Measurements from ENCODE around the gene OPTC.

DNA sequence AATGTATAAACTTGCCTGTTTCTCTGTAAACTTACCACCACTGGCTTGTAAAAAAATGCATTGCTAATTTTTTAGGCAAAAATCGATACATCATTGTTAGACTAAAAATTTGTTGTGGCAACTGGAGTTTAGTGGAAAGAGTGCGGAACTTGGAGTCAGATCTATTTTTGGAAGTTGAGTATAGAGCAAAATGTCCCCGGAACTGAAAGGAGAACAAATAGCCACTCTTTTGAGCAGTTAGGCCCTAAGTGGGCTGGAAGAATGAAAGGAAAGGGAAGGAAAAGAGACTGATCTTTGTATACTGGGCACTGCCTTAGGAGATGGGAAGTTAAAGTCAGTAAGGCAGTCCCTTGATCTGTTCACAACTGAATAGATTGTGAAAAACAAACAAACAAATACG, 30.2 kb downstream of the OPTC start:
- TF ChIP-seq EP300 (IDR thresholded peaks at IDR 0.05) (no peak), POLR2AphosphoS5 (IDR thresholded peaks at IDR 0.05) (no peak)
- TF ChIP-seq, protein P1, sequence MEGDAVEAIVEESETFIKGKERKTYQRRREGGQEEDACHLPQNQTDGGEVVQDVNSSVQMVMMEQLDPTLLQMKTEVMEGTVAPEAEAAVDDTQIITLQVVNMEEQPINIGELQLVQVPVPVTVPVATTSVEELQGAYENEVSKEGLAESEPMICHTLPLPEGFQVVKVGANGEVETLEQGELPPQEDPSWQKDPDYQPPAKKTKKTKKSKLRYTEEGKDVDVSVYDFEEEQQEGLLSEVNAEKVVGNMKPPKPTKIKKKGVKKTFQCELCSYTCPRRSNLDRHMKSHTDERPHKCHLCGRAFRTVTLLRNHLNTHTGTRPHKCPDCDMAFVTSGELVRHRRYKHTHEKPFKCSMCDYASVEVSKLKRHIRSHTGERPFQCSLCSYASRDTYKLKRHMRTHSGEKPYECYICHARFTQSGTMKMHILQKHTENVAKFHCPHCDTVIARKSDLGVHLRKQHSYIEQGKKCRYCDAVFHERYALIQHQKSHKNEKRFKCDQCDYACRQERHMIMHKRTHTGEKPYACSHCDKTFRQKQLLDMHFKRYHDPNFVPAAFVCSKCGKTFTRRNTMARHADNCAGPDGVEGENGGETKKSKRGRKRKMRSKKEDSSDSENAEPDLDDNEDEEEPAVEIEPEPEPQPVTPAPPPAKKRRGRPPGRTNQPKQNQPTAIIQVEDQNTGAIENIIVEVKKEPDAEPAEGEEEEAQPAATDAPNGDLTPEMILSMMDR (IDR thresholded peaks at IDR 0.05) = no peak

Data from suprapubic skin (tissue), 4 donors.